Cardiac muscle cell (in vitro differentiated cells and primary cell): Measurements from ENCODE around the gene PSAPL1. TPM values are rescaled to one million over a fixed set of nuclear protein-coding genes. Genes with fewer than 3 reads are reported as not detected.
"Not testable (repeated sequence)": the region's sequence is repeated elsewhere in the genome, so short reads cannot be mapped to it uniquely, and the experiment has no call there.

Source experiments
- DNase-seq, 2 donors: peaks; one replicate each; pipeline versions ENCODE4 v3.0.0 to v3.0.0-alpha.2; 2010 to 2017; ENCODE audit warnings: low read depth in 1 of 2, low spot score in 1 of 2
- H3K27ac ChIP-seq: fragments of 200-600 bp; sonication (generic); 2 replicates; pipeline ENCODE4 v1.5.1; 2016
- H3K27me3 ChIP-seq: fragments of 200-600 bp; sonication (generic); 2 replicates; pipeline ENCODE4 v1.6.0; 2016; ENCODE audit warnings: control low read depth
- H3K36me3 ChIP-seq: fragments of 200-600 bp; sonication (generic); 2 replicates; pipeline ENCODE4 v1.5.1; 2016; ENCODE audit warnings: control low read depth
- H3K4me1 ChIP-seq: fragments of 200-600 bp; sonication (generic); 2 replicates; pipeline ENCODE4 v1.8.1; 2017; ENCODE audit warnings: low read depth, mild to moderate bottlenecking, mixed run types
- H3K4me3 ChIP-seq: fragments of 200-600 bp; sonication (generic); 2 replicates; pipeline ENCODE4 v1.5.1; 2016; ENCODE audit warnings: mild to moderate bottlenecking
- H3K9me3 ChIP-seq: fragments of 200-600 bp; sonication (generic); 2 replicates; pipeline ENCODE4 v1.5.1; 2017; ENCODE audit warnings: low read depth, mild to moderate bottlenecking, control low read depth
- polyA plus RNA-seq: library from polyadenylated mRNA; unstranded; fragments of >200 nt; fragmentation: Nextera tagmentation; extraction: Ambion mirVana; gene quantifications from 2 replicates; pipeline ENCODE4 v1.2.1, GENCODE V29; 2016
- total RNA-seq: library from RNA; depleted of rRNA; stranded (reverse); fragments of >200 nt; gene quantifications from 2 replicates; pipeline ENCODE4 v1.2.3, GENCODE V29; 2016
- TF ChIP-seq, protein P1 (sequence below): IDR thresholded peaks from 2 replicates; pipeline ENCODE4 v1.5.1; 2012; ENCODE audit warnings: low read depth, mild to moderate bottlenecking, low read length

PSAPL1 gene
- total and polyA plus RNA-seq, 2 experiments from 2014 or later: 3.5 to 4.4 TPM

DNA sequence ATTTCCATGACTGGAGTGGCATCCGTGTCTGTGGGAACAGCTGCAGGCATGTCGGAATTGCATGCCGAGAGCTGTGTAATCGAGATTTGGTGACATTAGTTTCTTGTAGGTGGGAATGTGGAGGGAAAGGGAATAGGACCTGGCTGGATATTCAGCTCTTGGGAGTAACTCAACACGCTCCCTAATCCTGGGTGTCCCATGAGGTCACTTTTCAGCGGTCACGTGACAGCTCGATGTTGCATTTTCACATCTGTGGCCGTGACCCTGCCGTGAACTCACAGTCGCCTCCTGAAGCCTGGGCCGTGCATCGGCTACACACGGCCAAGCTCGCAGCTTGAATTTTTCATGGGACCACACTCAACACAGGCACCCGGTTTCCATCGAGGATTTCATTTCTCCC is 25.8 kb upstream of the PSAPL1 start:
- H3K4me1 ChIP-seq: no peaks in the 10 kb centered on the region

DNA sequence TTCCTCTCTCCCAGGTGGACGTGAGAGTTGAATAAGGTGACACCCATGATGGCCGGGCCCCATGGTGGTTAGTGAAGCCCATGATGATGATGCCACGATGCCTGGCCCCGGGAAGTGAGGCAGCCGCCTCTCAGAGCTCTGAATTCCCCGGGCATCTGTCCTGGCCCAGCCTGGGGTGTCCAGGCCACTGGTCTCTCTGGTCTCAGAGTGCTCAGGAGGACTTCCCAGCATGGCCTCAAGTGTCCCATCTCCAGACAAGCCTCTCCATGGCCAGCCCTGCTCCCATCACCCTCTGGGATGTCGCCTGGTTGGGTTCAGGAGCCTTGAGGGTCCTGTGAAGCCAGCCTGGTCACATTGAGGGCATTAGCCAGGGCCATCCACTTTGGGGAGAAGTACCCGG is 24.7 kb upstream of the PSAPL1 start:
- no peaks in the 10 kb centered on the region for H3K9me3 ChIP-seq
- H3K4me1 ChIP-seq: no peaks in the 10 kb centered on the region
- TF ChIP-seq, protein P1, sequence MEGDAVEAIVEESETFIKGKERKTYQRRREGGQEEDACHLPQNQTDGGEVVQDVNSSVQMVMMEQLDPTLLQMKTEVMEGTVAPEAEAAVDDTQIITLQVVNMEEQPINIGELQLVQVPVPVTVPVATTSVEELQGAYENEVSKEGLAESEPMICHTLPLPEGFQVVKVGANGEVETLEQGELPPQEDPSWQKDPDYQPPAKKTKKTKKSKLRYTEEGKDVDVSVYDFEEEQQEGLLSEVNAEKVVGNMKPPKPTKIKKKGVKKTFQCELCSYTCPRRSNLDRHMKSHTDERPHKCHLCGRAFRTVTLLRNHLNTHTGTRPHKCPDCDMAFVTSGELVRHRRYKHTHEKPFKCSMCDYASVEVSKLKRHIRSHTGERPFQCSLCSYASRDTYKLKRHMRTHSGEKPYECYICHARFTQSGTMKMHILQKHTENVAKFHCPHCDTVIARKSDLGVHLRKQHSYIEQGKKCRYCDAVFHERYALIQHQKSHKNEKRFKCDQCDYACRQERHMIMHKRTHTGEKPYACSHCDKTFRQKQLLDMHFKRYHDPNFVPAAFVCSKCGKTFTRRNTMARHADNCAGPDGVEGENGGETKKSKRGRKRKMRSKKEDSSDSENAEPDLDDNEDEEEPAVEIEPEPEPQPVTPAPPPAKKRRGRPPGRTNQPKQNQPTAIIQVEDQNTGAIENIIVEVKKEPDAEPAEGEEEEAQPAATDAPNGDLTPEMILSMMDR: no peak
- H3K4me3 ChIP-seq: no peak overlapping the region
- no peak for DNase-seq
- no peak overlapping the region for H3K27ac ChIP-seq
- no peaks in the 10 kb centered on the region for H3K27me3 ChIP-seq
- H3K36me3 ChIP-seq: no peaks in the 10 kb centered on the region

More for the DNA sequence above, 25.8 kb upstream of the PSAPL1 start:
- peak in 1 of 2 donors; percentile 47 for DNase-seq
- H3K4me3 ChIP-seq: no peak overlapping the region
- H3K27ac ChIP-seq: no peak overlapping the region
- TF ChIP-seq, protein P1: no peak
- no peaks in the 10 kb centered on the region for H3K9me3 ChIP-seq
- no peaks in the 10 kb centered on the region for H3K27me3 ChIP-seq
- H3K36me3 ChIP-seq: no peaks in the 10 kb centered on the region

DNA sequence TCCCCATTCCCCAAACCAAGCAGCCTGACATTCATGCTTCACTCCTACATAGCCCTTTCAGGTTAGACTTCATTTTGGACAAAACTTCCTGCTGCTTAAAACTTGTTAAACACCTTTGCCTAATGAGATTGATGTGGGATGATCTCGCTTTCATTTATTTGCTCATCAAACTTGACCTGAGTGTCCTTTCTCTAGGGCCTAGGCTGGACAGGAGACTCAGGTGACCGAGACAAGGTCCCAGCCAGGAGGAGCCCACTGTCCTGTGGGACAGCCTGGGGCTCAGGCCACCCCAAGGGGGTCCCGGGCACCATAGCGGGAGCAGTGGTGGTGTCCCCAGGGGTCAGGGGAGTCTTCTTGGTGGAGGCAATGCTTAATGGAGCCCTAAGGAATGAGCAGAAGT is 23.7 kb upstream of the PSAPL1 start:
- H3K27me3 ChIP-seq: no peaks in the 10 kb centered on the region

DNA sequence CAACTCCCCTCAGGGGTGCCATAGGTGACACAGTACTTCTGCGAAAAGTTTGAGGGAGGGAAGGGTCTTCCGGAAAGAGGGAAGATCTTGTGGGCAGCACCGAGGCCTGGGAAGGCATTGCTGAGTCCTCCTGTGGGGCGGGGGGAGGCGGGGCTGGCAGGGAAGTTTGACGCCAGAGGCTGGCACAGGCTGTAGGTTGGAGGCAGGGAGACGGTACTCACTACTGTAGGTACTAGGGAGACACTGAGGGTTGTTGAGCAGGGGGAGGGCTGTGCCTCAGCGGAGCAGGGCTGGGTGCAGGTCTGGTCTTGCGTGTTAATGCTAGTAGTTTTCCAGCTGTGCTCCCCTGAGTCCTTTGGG is 23.3 kb upstream of the PSAPL1 start:
- Histone ChIP-seq H3K4me1 (no peaks in the 10 kb centered on the region), H3K9me3 (no peaks in the 10 kb centered on the region), H3K27ac (no peak overlapping the region), H3K27me3 (no peaks in the 10 kb centered on the region), H3K4me3 (no peak overlapping the region), H3K36me3 (no peaks in the 10 kb centered on the region)
- DNase-seq: no peak
- TF ChIP-seq, protein P1: no peak

More for the DNA sequence above, 23.7 kb upstream of the PSAPL1 start:
- H3K4me3 ChIP-seq: no peak overlapping the region
- TF ChIP-seq, protein P1: no peak
- H3K27ac ChIP-seq: no peak overlapping the region
- H3K36me3 ChIP-seq: no peaks in the 10 kb centered on the region
- H3K9me3 ChIP-seq: no peaks in the 10 kb centered on the region
- no peaks in the 10 kb centered on the region for H3K4me1 ChIP-seq
- DNase-seq: no peak

DNA sequence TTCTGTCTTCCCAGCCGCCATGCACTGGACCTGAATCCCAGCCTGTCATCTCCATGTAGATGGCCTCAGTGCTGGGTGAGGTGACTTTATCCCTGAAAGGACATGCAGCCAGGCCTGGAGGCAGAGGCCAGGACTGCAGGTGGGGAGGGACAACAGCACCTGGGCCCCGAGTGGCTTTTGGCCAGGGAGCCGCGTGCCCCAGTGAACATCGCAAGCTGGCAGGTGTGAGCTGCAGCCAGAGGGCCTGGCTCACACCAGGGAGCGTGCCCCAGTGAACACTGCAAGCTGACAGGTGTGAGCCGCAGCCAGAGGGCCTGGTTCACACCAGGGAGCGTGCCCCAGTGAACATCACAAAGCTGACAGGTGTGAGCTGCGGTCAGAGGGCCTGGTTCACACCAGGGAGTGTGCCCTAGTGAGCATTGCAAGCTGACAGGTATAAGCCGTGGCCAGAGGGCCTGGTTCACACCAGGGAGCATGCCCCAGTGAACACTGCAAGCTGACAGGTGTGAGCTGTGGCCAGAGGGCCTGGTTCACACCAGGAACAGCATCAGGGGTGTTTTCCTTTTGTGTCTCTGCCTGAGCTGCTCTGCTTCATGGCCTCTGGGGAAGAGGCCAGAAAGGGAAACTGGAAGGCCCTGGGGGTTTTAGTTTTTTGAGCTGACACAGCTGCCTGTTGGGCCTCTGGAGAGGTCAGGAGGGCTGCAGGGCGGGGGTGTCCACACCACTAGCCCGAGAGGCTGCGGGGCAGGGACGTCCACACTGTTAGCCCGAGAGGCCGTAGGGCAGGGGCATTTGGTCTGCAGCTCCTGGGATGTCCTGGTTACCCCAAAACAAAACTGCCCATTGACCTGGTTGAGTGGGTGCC is 22.7 kb upstream of the PSAPL1 start:
- Histone ChIP-seq H3K4me3 (no peak overlapping the region), H3K9me3 (no peaks in the 10 kb centered on the region), H3K27me3 (no peaks in the 10 kb centered on the region), H3K27ac (no peak overlapping the region), H3K36me3 (no peaks in the 10 kb centered on the region), H3K4me1 (no peaks in the 10 kb centered on the region)
- DNase-seq: no peak
- TF ChIP-seq, protein P1: no peak

DNA sequence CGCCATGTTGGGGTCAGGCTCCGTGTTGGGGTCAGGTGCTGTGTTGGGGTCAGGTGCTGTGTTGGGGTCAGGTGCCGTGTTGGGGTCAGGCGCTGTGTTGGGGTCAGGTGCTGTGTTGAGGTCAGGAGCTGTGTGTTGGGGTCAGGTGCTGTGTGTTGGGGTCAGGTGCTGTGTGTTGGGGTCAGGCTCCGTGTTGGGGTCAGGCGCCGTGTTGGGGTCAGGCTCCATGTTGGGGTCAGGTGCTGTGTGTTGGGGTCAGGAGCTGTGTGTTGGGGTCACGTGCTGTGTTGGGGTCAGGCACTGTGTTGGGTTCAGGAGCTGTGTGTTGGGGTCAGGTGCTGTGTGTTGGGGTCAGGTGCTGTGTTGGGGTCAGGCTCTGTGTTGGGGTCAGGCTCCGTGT is 18.1 kb upstream of the PSAPL1 start:
- H3K9me3 ChIP-seq, H3K27ac ChIP-seq, H3K27me3 ChIP-seq, H3K4me3 ChIP-seq, H3K4me1 ChIP-seq, H3K36me3 ChIP-seq, DNase-seq: not testable (repeated sequence)
